Astrocyte (in vitro differentiated cells and primary cell): Measurements from ENCODE around the gene TMEM74B. TPM values are rescaled to one million over a fixed set of nuclear protein-coding genes. Genes with fewer than 3 reads are reported as not detected.

Experiments
- DNase-seq: peaks from one replicate; pipeline ENCODE4 v3.0.0-alpha.2; 2010; ENCODE audit warnings: low read depth
- FAIRE-seq: peaks from 2 replicates; lab custom pipeline; 2011; peaks lifted over from hg19 to GRCh38; lab: Jason Lieb, UNC
- H2AFZ ChIP-seq: 2 replicates; pipeline ENCODE4 v1.6.0; 2012; ENCODE audit warnings: low read depth, low read length, inconsistent platforms
- H3K27ac ChIP-seq: 2 replicates; pipeline ENCODE4 v1.5.1; 2011; ENCODE audit warnings: low read depth, low read length, inconsistent platforms
- H3K27me3 ChIP-seq: 2 replicates; pipeline ENCODE4 v1.6.0; 2011; ENCODE audit warnings: low read length, inconsistent platforms; ENCODE audit not compliant: insufficient read depth
- H3K36me3 ChIP-seq: 2 replicates; pipeline ENCODE4 v1.5.1; 2011; ENCODE audit warnings: low read length, inconsistent platforms; ENCODE audit not compliant: insufficient read depth
- H3K4me1 ChIP-seq: 2 replicates; pipeline ENCODE4 v1.5.1; 2011; ENCODE audit warnings: low read length, inconsistent platforms; ENCODE audit not compliant: insufficient read depth
- H3K4me2 ChIP-seq: 2 replicates; pipeline ENCODE4 v1.6.0; 2012; ENCODE audit warnings: low read length, inconsistent platforms
- H3K4me3 ChIP-seq: 2 replicates; pipeline ENCODE4 v1.5.1; 2011; ENCODE audit warnings: low read depth, mild to moderate bottlenecking, low read length, inconsistent platforms; ENCODE audit not compliant: insufficient read depth
- H3K79me2 ChIP-seq: 2 replicates; pipeline ENCODE4 v1.6.0; 2012; ENCODE audit warnings: mild to moderate bottlenecking, low read length, inconsistent platforms; ENCODE audit not compliant: insufficient read depth
- H3K9ac ChIP-seq: 2 replicates; pipeline ENCODE4 v1.6.0; 2012; ENCODE audit warnings: mild to moderate bottlenecking, low read length, inconsistent platforms
- H3K9me3 ChIP-seq: 2 replicates; pipeline ENCODE4 v1.5.1; 2012; ENCODE audit warnings: low read depth, mild to moderate bottlenecking, low read length, inconsistent platforms; ENCODE audit not compliant: insufficient read depth
- H4K20me1 ChIP-seq: 2 replicates; pipeline ENCODE4 v1.6.0; 2012; ENCODE audit warnings: low read length, inconsistent platforms; ENCODE audit not compliant: insufficient read depth
- H3K27ac Mint-ChIP-seq: one replicate; pipeline ENCODE4 v1.8.0; 2021; ENCODE audit warnings: mild to moderate bottlenecking, mixed read lengths; ENCODE audit not compliant: unreplicated experiment
- H3K27me3 Mint-ChIP-seq: one replicate; pipeline ENCODE4 v1.8.0; 2021; ENCODE audit warnings: low read depth, mixed read lengths; ENCODE audit not compliant: unreplicated experiment
- H3K36me3 Mint-ChIP-seq: one replicate; pipeline ENCODE4 v1.8.0; 2021; ENCODE audit warnings: low read depth, mixed read lengths; ENCODE audit not compliant: unreplicated experiment
- H3K4me1 Mint-ChIP-seq: one replicate; pipeline ENCODE4 v1.8.0; 2021; ENCODE audit warnings: low read depth, mixed read lengths; ENCODE audit not compliant: unreplicated experiment
- H3K4me3 Mint-ChIP-seq: one replicate; pipeline ENCODE4 v1.8.0; 2021; ENCODE audit warnings: mild to moderate bottlenecking, moderate library complexity, mixed read lengths; ENCODE audit not compliant: unreplicated experiment
- H3K9me3 Mint-ChIP-seq: one replicate; pipeline ENCODE4 v1.8.0; 2021; ENCODE audit warnings: mild to moderate bottlenecking, mixed read lengths; ENCODE audit not compliant: unreplicated experiment
- EZH2 ChIP-seq: IDR thresholded peaks from 2 replicates; pipeline ENCODE4 v1.6.1; 2012; ENCODE audit warnings: mild to moderate bottlenecking, low read length, inconsistent platforms; ENCODE audit not compliant: insufficient read depth
- total RNA-seq: library from RNA; stranded (reverse); gene quantifications from 2 replicates; pipeline ENCODE4 v1.2.1, GENCODE V29; 2021
- TF ChIP-seq, protein P1 (sequence below): IDR thresholded peaks from 2 replicates; pipeline ENCODE4 v1.5.1; 2011; ENCODE audit warnings: low read depth, mild to moderate bottlenecking, inconsistent platforms, low read length, moderate library complexity; ENCODE audit not compliant: insufficient read depth

Gene TMEM74B
- total RNA-seq, 1 donor from 2014 or later: 2.1 TPM

- Histone ChIP-seq H4K20me1 (no peaks in the 10 kb centered on the region), H3K4me1 (no peaks in the 10 kb centered on the region), H3K4me2 (peak overlapping the region; percentile 53), H2AFZ (peak overlapping the region; percentile 71), H3K9ac (no peak overlapping the region), H3K4me3 (no peak overlapping the region), H3K79me2 (no peaks in the 10 kb centered on the region), H3K27me3 (peaks cover 35% of the 10 kb centered on the region), H3K36me3 (no peaks in the 10 kb centered on the region), H3K9me3 (no peaks in the 10 kb centered on the region), H3K27ac (no peak overlapping the region)
- FAIRE-seq (no peak), DNase-seq (peak; percentile 46)
- H3K9me3 Mint-ChIP-seq: no peaks in the 10 kb centered on the region
- no peak overlapping the region for H3K27ac Mint-ChIP-seq
- H3K36me3 Mint-ChIP-seq: no peaks in the 10 kb centered on the region
- H3K4me3 Mint-ChIP-seq: no peak overlapping the region
- H3K4me1 Mint-ChIP-seq: no peaks in the 10 kb centered on the region
- peaks cover 29% of the 10 kb centered on the region for H3K27me3 Mint-ChIP-seq
- TF ChIP-seq, protein P1, sequence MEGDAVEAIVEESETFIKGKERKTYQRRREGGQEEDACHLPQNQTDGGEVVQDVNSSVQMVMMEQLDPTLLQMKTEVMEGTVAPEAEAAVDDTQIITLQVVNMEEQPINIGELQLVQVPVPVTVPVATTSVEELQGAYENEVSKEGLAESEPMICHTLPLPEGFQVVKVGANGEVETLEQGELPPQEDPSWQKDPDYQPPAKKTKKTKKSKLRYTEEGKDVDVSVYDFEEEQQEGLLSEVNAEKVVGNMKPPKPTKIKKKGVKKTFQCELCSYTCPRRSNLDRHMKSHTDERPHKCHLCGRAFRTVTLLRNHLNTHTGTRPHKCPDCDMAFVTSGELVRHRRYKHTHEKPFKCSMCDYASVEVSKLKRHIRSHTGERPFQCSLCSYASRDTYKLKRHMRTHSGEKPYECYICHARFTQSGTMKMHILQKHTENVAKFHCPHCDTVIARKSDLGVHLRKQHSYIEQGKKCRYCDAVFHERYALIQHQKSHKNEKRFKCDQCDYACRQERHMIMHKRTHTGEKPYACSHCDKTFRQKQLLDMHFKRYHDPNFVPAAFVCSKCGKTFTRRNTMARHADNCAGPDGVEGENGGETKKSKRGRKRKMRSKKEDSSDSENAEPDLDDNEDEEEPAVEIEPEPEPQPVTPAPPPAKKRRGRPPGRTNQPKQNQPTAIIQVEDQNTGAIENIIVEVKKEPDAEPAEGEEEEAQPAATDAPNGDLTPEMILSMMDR: peak; percentile 81
- no peak for TF ChIP-seq EZH2
These were observed 28.0 kb upstream of the TMEM74B start for GRCh38 chr20:1212607-1213396.

DNA sequence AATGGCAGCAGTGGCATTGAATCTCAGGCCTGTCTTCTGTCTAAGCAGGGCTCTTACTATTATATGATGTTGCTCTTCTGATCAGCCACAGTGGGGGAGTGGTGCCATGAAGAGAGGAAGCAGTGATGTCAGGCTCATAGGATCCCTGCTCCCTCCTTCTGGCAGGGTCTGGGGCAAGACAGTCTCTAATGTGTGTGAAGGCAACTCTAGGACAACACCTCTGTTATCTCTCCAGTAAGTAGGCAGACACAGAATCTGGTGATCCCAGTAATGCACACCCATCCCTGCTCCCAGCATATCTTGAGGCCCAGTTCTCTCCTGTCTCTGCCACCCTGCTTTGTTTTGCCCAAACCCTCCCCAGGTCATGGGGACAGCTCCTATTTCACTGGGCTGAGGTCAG is 27.2 kb upstream of the TMEM74B start:
- no peak overlapping the region for H3K9ac ChIP-seq
- no peak overlapping the region for H3K4me2 ChIP-seq
- H3K27ac Mint-ChIP-seq: no peak overlapping the region
- no peaks in the 10 kb centered on the region for H3K9me3 Mint-ChIP-seq
- DNase-seq (no peak), FAIRE-seq (no peak)
- H3K36me3 Mint-ChIP-seq: no peaks in the 10 kb centered on the region
- H3K9me3 ChIP-seq: no peaks in the 10 kb centered on the region
- no peaks in the 10 kb centered on the region for H4K20me1 ChIP-seq
- H3K27me3 ChIP-seq: peaks cover 41% of the 10 kb centered on the region
- H3K27me3 Mint-ChIP-seq: peaks cover 34% of the 10 kb centered on the region
- TF ChIP-seq, protein P1: no peak
- TF ChIP-seq EZH2: no peak
- no peaks in the 10 kb centered on the region for H3K4me1 ChIP-seq
- no peak overlapping the region for H2AFZ ChIP-seq
- no peaks in the 10 kb centered on the region for H3K36me3 ChIP-seq
- H3K4me3 ChIP-seq: no peak overlapping the region
- H3K79me2 ChIP-seq: no peaks in the 10 kb centered on the region
- no peak overlapping the region for H3K27ac ChIP-seq
- no peaks in the 10 kb centered on the region for H3K4me1 Mint-ChIP-seq
- H3K4me3 Mint-ChIP-seq: no peak overlapping the region

GRCh38 chr20:1210501-1210900 is 25.7 kb upstream of the TMEM74B start:
- Histone ChIP-seq H2AFZ (no peak overlapping the region), H3K36me3 (no peaks in the 10 kb centered on the region), H4K20me1 (no peaks in the 10 kb centered on the region), H3K4me3 (no peak overlapping the region), H3K4me1 (no peaks in the 10 kb centered on the region), H3K27ac (no peak overlapping the region), H3K27me3 (peaks cover 47% of the 10 kb centered on the region), H3K9me3 (no peaks in the 10 kb centered on the region), H3K4me2 (no peak overlapping the region), H3K79me2 (no peaks in the 10 kb centered on the region), H3K9ac (no peak overlapping the region)
- no peaks in the 10 kb centered on the region for H3K36me3 Mint-ChIP-seq
- DNase-seq: no peak
- H3K9me3 Mint-ChIP-seq: no peaks in the 10 kb centered on the region
- H3K27me3 Mint-ChIP-seq: peaks cover 34% of the 10 kb centered on the region
- FAIRE-seq: no peak
- no peak for TF ChIP-seq EZH2
- TF ChIP-seq, protein P1: no peak
- no peak overlapping the region for H3K27ac Mint-ChIP-seq
- no peak overlapping the region for H3K4me3 Mint-ChIP-seq
- no peaks in the 10 kb centered on the region for H3K4me1 Mint-ChIP-seq
